ENCODE measurements around the gene HORMAD2.
"Not testable (repeated sequence)": the region's sequence is repeated elsewhere in the genome, so short reads cannot be mapped to it uniquely, and the experiment has no call there.

Gene HORMAD2

GRCh38 chr22:30057375-30057774 is 22.9 kb upstream of the HORMAD2 start:
- no peak for DNase-seq (ENCODE audit: low spot score)

- not testable (repeated sequence) for DNase-seq (ENCODE audit: low spot score)
Observed at GRCh38 chr22:30059346-30060020, 20.8 kb upstream of the HORMAD2 start.

GRCh38 chr22:30061094-30061493 is 19.2 kb upstream of the HORMAD2 start:
- DNase-seq (ENCODE audit: low spot score): not testable (repeated sequence)

- no peak for DNase-seq (ENCODE audit: low spot score)
Observed at GRCh38 chr22:30062259-30062658, 18.0 kb upstream of the HORMAD2 start.

GRCh38 chr22:30062950-30063349 is 17.3 kb upstream of the HORMAD2 start:
- DNase-seq (ENCODE audit: low spot score): no peak

GRCh38 chr22:30064172-30064571 is 16.1 kb upstream of the HORMAD2 start:
- no peak for DNase-seq (ENCODE audit: low spot score)

- DNase-seq (ENCODE audit: low spot score): no peak
Observed at GRCh38 chr22:30073743-30074142, 6.5 kb upstream of the HORMAD2 start.

- no peak for DNase-seq (ENCODE audit: low spot score)
Observed at GRCh38 chr22:30074147-30074546, 6.1 kb upstream of the HORMAD2 start.

GRCh38 chr22:30074994-30075393 is 5.3 kb upstream of the HORMAD2 start:
- no peak for DNase-seq (ENCODE audit: low spot score)

GRCh38 chr22:30077279-30077880 is 2.9 kb upstream of the HORMAD2 start:
- DNase-seq (ENCODE audit: low spot score): no peak

- no peak for DNase-seq (ENCODE audit: low spot score)
Observed at GRCh38 chr22:30078320-30079311, 1.6 kb upstream of the HORMAD2 start.

GRCh38 chr22:30080805-30081204 is 541 bp downstream of the HORMAD2 start:
- DNase-seq (ENCODE audit: low spot score): peak; percentile 16

GRCh38 chr22:30086496-30086895 is 6.2 kb downstream of the HORMAD2 start:
- no peak for DNase-seq (ENCODE audit: low spot score)

GRCh38 chr22:30087037-30087436 is 6.8 kb downstream of the HORMAD2 start:
- not testable (repeated sequence) for DNase-seq (ENCODE audit: low spot score)

- DNase-seq (ENCODE audit: low spot score): no peak
Observed at GRCh38 chr22:30087611-30088010, 7.3 kb downstream of the HORMAD2 start.

- no peak for DNase-seq (ENCODE audit: low spot score)
Observed at GRCh38 chr22:30088468-30088867, 8.2 kb downstream of the HORMAD2 start.

- DNase-seq (ENCODE audit: low spot score): no peak
Observed at GRCh38 chr22:30089655-30089974, 9.4 kb downstream of the HORMAD2 start.

GRCh38 chr22:30092686-30093085 is 12.4 kb downstream of the HORMAD2 start:
- no peak for DNase-seq (ENCODE audit: low spot score)

GRCh38 chr22:30094804-30095203 is 14.5 kb downstream of the HORMAD2 start:
- DNase-seq (ENCODE audit: low spot score): no peak

- DNase-seq (ENCODE audit: low spot score): no peak
Observed at GRCh38 chr22:30097861-30098260, 17.6 kb downstream of the HORMAD2 start.

- DNase-seq (ENCODE audit: low spot score): not testable (repeated sequence)
Observed at GRCh38 chr22:30100770-30101169, 20.5 kb downstream of the HORMAD2 start.

GRCh38 chr22:30104501-30105156 is 24.4 kb downstream of the HORMAD2 start:
- no peak for DNase-seq (ENCODE audit: low spot score)

All from iPS-NIHi11 (cell line).